ENCODE measurements around the gene LAPTM5.

The LAPTM5 gene

GRCh38 chr1:30787856-30788495 is 30.4 kb upstream of the LAPTM5 start:
- FAIRE-seq, result no peak
- DNase-seq (ENCODE audit: insufficient read length, low spot score), result no peak

GRCh38 chr1:30787266-30787665 is 29.7 kb upstream of the LAPTM5 start:
- FAIRE-seq, result no peak
- no peak for DNase-seq (ENCODE audit: insufficient read length, low spot score)

- DNase-seq (ENCODE audit: insufficient read length, low spot score), result no peak
- no peak for FAIRE-seq
Observed at GRCh38 chr1:30786264-30786991, 28.9 kb upstream of the LAPTM5 start.

GRCh38 chr1:30785714-30786113 is 28.1 kb upstream of the LAPTM5 start:
- FAIRE-seq (no peak), DNase-seq (ENCODE audit: insufficient read length, low spot score) (no peak)

DNA sequence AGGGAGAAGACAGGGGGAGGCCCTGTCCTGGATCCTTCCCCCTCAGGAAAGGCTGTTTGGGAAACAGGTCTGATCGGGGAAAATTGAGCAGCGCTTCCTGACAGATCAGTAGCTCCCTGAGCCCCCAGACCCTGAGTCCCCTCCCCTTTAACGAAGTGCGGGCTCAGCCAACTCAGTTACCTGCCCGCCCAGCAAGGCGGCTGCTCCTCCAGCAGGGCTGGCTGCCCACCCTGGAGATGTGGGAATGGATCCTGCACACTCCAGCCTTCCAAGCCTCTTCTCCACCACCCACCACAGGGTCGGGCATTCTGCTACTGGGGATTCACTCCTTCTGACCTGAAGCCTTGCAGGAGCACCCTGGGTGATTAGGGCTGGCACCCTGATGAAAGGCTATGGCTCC is 27.6 kb upstream of the LAPTM5 start:
- FAIRE-seq (no peak), DNase-seq (ENCODE audit: insufficient read length, low spot score) (no peak)

- DNase-seq (ENCODE audit: insufficient read length, low spot score), result no peak
- no peak for FAIRE-seq
Observed at GRCh38 chr1:30783256-30783915, 25.8 kb upstream of the LAPTM5 start.

- FAIRE-seq, result peak; percentile 89
- peak; percentile 81 for DNase-seq (ENCODE audit: insufficient read length, low spot score)
Observed at GRCh38 chr1:30782361-30783255, 25.0 kb upstream of the LAPTM5 start.

- FAIRE-seq, result no peak
- no peak for DNase-seq (ENCODE audit: insufficient read length, low spot score)
Observed at GRCh38 chr1:30781906-30782305, 24.3 kb upstream of the LAPTM5 start.

DNA sequence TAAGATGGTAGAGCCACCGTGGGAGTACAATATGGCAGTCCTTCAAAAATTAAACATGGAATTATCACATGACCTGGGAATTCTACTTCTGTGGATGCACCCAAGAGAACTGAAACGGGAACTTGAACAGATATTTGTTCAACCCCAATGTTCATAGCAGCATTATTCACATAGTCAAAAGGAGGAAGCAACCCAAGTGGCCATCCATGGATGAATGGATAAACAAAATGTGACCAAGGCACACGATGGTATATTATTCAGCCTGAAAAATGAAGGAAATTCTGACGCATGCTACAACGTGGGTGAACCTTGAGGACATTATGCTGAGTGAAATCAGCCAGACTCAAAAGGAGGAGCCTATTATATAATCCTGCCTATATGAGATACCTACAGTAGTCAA is 22.8 kb upstream of the LAPTM5 start:
- DNase-seq (ENCODE audit: insufficient read length, low spot score), result no peak
- no peak for FAIRE-seq

GRCh38 chr1:30779294-30780071 is 21.9 kb upstream of the LAPTM5 start:
- peak; percentile 81 for DNase-seq (ENCODE audit: insufficient read length, low spot score)
- FAIRE-seq, result peak; percentile 92

DNA sequence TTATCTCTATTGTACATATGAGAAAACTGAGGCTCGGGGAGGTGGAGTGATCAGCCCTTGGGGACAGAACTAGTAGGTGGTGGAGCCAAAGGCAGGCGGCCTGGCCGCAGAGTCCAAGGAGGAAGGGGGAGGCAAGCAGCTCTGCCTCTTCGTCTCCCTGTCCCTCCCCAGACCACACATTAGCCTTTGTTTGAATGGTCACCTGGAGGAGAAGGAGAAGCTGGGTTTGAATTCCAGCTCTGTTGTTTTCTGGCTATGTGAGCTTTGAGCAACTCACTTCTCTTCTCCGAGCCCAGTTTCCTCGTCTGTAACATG is 21.4 kb upstream of the LAPTM5 start:
- FAIRE-seq, result no peak
- DNase-seq (ENCODE audit: insufficient read length, low spot score), result no peak

- DNase-seq (ENCODE audit: insufficient read length, low spot score) (no peak), FAIRE-seq (peak; percentile 39)
Observed at GRCh38 chr1:30778154-30778978, 20.8 kb upstream of the LAPTM5 start.

DNA sequence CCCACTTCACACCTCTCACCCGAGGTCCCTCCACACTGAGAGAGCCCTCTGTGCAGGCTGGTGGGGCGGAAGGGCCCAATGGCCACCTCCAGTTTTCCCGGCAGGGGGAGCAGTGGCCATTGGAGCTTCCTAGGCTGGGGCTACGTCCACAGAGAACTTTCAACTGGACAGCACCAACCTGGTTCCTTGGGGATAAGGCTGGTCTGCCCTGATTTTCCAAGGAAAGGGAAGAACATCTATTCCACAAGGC is 20.3 kb upstream of the LAPTM5 start:
- no peak for DNase-seq (ENCODE audit: insufficient read length, low spot score)
- FAIRE-seq, result no peak

DNA sequence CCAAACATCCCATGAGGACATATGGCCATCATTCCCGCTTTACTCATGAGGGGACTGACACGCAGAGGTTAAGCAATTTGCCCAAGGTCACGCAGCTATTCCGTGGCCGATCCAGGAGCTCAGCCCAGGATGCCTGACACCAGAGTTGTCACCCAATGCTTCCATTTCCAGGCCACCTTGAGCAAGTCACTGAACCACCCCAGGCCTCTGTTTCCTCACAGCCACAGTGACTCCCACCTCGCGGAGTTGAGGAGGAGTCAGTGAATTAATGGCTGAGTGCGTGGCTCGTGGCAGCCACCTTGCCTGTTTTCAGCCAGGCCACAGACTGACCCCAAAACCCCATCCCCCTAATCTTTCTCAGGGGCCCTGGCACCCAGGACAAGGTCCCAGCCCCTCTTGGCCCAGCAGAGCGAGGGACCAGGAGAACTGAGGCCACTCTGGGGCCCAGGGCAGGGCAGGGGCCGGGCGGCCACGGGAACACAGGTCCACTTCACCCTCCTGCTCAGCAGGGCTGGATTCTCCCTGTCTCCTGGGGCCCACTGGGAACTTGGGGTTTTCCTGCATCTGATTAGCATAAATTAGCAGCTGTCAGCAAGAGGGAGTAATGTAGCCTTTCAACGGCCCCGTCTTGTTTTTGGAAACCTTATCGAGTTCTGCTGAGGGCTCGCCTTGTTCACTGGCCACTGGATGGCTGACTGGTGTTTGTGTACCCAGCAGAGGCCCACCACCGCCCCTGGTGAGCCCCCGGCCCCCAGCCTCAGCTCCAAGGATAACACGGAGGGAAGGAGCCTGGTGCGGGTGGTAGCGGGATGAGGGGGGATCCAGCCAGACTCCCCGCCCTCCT is 19.7 kb upstream of the LAPTM5 start:
- FAIRE-seq (no peak), DNase-seq (ENCODE audit: insufficient read length, low spot score) (no peak)

DNA sequence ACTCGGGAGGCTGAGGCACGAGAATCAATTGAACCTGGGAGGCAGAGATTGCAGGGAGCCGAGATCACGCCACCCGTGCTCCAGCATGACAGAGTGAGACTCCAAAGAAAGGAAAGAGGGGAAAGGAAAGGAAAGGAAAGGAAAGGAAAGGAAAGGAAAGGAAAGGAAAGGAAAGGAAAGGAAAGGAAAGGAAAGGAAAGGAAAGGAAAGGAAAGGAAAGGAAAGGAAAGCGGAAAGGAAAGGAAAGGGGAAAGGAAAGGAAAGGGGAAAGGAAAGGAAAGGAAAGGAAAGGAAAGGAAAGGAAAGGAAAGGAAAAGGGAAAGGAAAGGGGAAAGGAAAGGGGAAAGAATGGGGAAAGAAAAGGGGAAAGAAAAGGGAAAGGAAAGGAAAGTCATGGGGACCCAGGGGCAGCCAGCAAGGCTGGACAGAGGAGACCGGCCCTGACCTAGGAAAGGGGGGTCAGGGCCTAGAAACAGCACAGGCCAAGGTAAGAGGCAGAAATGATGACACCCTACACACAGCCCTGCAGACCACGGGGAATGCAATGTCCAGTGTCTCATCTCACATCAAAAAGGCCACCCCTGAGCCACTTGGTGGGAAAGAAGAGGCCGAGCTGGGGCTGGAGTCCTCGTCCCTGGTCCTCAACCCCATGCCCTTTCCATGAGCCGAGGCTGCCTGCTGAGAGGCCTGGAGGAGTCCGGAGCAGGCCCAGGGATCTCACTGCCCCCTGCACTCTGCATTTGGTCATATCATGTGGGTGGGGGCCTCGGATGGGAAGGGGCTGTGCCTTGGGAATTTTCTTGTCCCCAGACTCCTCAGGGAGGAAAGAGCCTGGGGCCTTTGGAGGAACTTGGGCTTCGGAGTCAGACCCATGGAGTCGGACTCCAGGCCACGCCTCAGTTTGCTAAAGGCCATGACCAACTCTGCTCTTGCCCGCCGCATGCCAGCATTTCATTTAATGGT is 18.8 kb upstream of the LAPTM5 start:
- DNase-seq (ENCODE audit: insufficient read length, low spot score), result no peak
- no peak for FAIRE-seq

GRCh38 chr1:30775433-30775975 is 17.9 kb upstream of the LAPTM5 start:
- DNase-seq (ENCODE audit: insufficient read length, low spot score) (no peak), FAIRE-seq (no peak)

DNA sequence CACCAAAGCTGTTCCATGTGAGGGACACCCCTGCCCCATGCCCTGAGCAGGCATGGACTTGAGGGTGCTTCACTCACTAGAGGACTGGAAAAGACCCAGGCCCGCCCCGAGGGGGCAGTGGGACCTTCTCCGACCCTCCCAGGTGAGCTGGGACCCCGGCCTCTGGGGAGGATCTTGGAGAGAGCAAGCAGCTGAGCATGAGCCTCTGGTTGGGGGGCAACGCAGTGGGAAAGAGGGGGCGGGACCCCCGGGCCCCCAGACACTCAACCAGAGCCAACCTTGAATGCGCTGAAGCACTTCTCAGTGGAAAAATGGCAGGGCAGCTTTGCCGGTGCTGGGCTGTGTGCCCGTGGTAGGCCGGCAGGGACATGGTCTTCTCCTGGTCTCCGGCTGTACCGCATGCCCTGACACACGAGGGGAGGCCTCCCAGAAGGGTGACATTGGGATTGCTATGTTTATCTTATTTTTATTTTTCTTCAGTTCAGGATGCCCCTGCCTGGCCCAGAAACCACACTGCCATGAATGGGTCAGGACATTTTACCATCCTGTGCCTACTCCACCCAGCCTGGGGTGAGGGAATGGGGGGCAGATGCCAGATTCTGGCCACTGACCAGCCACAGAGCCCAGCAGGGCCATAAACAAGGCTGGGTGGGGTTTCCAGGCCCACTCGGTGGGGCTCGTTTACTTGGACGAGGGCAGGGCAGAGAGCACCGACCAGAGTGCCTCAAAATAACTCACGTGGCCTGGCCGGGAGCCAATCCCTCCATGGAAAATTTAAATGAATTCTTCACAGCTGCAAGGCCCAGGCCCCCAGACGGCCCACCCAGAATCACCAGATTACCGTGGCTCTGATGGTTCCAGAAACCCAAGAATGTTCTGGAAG is 17.2 kb upstream of the LAPTM5 start:
- no peak for DNase-seq (ENCODE audit: insufficient read length, low spot score)
- FAIRE-seq, result no peak
